ENCODE measurements around the gene GSK3B.

- TF ChIP-seq CTCF (IDR thresholded peaks at IDR 0.05), result no peak
- no peak for TF ChIP-seq EZH2phosphoT487 (IDR thresholded peaks at IDR 0.05)
Measured at GRCh38 chr3:120119846-120120510, 25.7 kb upstream of the GSK3B start.

Measured in neural progenitor cell (in vitro differentiated cells).